ENCODE data around the gene LTBP1. TPM values are rescaled to one million over a fixed set of nuclear protein-coding genes. Genes with fewer than 3 reads are reported as not detected.

Gene LTBP1
- polyA plus RNA-seq, 2 of the 4 experiments (the other 2 are of a cell fraction) = 23.8 to 30.4 TPM

GRCh38 chr2:33301355-33301754 is 354.6 kb downstream of the LTBP1 start:
- ATAC-seq (no peak), DNase-seq (ENCODE audit: low read depth in 1 of 2, low spot score in 1 of 2) (no peak), FAIRE-seq (peak; percentile 39)
- Histone ChIP-seq H3K4me2 (no peak overlapping the region), H3K9me3 (no peaks in the 10 kb centered on the region), H3K4me3 (no peak overlapping the region), H3K27ac (no peak overlapping the region), H3K4me1 (peaks cover 23% of the 10 kb centered on the region)
- TF ChIP-seq ZC3H11A (IDR thresholded peaks at IDR 0.05) = no peak
- ChIA-PET CTCF (interaction anchor here (0.7 to 1.8 kb wide), 4 partner anchors 9 to 422 kb away, joined by 3 to 5 read pairs (median 4); no protein-coding TSS in a partner anchor), POLR2A (no interaction called here)
- WGBS (ENCODE audit: missing lambda C conversion rate) = 83% methylated on average over 3 of the region's 3 CpGs

GRCh38 chr2:33302348-33302747 is 355.6 kb downstream of the LTBP1 start:
- ATAC-seq (no peak), FAIRE-seq (no peak), DNase-seq (ENCODE audit: low read depth in 1 of 2, low spot score in 1 of 2) (no peak)
- Histone ChIP-seq H3K4me3 (no peak overlapping the region), H3K27ac (no peak overlapping the region), H3K4me2 (no peak overlapping the region), H3K4me1 (peaks cover 23% of the 10 kb centered on the region), H3K9me3 (no peaks in the 10 kb centered on the region)
- WGBS (ENCODE audit: missing lambda C conversion rate) = 61% methylated on average over 2 of the region's 2 CpGs
- ChIA-PET CTCF (no interaction called here), POLR2A (no interaction called here)
- no peak for TF ChIP-seq RNF2 (IDR thresholded peaks at IDR 0.05; ENCODE audit: borderline replicate concordance, low read depth)
- TF ChIP-seq USF2 (IDR thresholded peaks at IDR 0.05) = no peak
- no peak for TF ChIP-seq ELK1 (IDR thresholded peaks at IDR 0.05; ENCODE audit: low read depth, low read length)
- TF ChIP-seq EHF (CRISPR knock-in tag; IDR thresholded peaks at IDR 0.05) = no peak
- no peak for TF ChIP-seq SMC3 (IDR thresholded peaks at IDR 0.05)
- TF ChIP-seq EHMT2 (IDR thresholded peaks at IDR 0.05; ENCODE audit: low read depth) = no peak
- no peak for TF ChIP-seq ZSCAN20 (CRISPR knock-in tag; IDR thresholded peaks at IDR 0.05)
- TF ChIP-seq KDM1A (IDR thresholded peaks at IDR 0.05; ENCODE audit: low read depth) = no peak
- no peak for TF ChIP-seq RFX5 (IDR thresholded peaks at IDR 0.05)
- TF ChIP-seq PHF8 (IDR thresholded peaks at IDR 0.05; ENCODE audit: borderline replicate concordance, low read depth) = no peak
- no peak for TF ChIP-seq E2F6 (IDR thresholded peaks at IDR 0.05; ENCODE audit: borderline replicate concordance, low read depth)
- TF ChIP-seq BCL3 (IDR thresholded peaks at IDR 0.05) = no peak
- TF ChIP-seq ZFP36 (IDR thresholded peaks at IDR 0.05; ENCODE audit: borderline replicate concordance, partially characterized antibody) = no peak
- no peak for TF ChIP-seq CHD4 (IDR thresholded peaks at IDR 0.05; ENCODE audit: borderline replicate concordance)
- TF ChIP-seq HEYL (CRISPR knock-in tag; IDR thresholded peaks at IDR 0.05) = no peak
- TF ChIP-seq MAZ (IDR thresholded peaks at IDR 0.05; ENCODE audit: borderline replicate concordance, low read depth, low read length) = no peak
- no peak for TF ChIP-seq CBX8 (IDR thresholded peaks at IDR 0.05)
- no peak for TF ChIP-seq NR3C1 (IDR thresholded peaks at IDR 0.05)
